NCI-H2081 treated with DMSO at 0.1 percent for 48 hours (cell line): Measurements from ENCODE around the gene CALR.
"Not testable (repeated sequence)": the region's sequence is repeated elsewhere in the genome, so short reads cannot be mapped to it uniquely, and the experiment has no call there.

ENCODE experiments used
- DNase-seq: peaks from one replicate; lab custom pipeline; 2025; lab: John Stamatoyannopoulos, UW

Gene CALR

GRCh38 chr19:12933287-12934072, 4.9 kb upstream of the CALR start, which contains the start of gene FARSA:
Gene FARSA (minus strand): TSS chr19:12933711. CDS start chr19:12933696, 15 bp downstream.
- peak; percentile 46 for DNase-seq

- no peak for DNase-seq
These were observed 3.3 kb upstream of the CALR start for GRCh38 chr19:12935071-12935470.

GRCh38 chr19:12936582-12936981, 1.8 kb upstream of the CALR start:
- DNase-seq = no peak

GRCh38 chr19:12937093-12937926, 1.1 kb upstream of the CALR start:
- no peak for DNase-seq

- no peak for DNase-seq
These were observed 581 bp downstream of the CALR start for GRCh38 chr19:12938779-12939601.

GRCh38 chr19:12939975-12940423, 1.6 kb downstream of the CALR start:
- DNase-seq = no peak

- DNase-seq = no peak
These were observed 2.5 kb downstream of the CALR start for GRCh38 chr19:12940897-12941296.

- DNase-seq = no peak
These were observed 5.1 kb downstream of the CALR start for GRCh38 chr19:12943437-12944044.

GRCh38 chr19:12944104-12944674, 5.8 kb downstream of the CALR start:
- no peak for DNase-seq

- peak; percentile 82 for DNase-seq
These were observed 7.2 kb downstream of the CALR start, which contains the start of gene RAD23A for GRCh38 chr19:12945479-12946091. Gene RAD23A (plus strand): TSS chr19:12945862. CDS start chr19:12945949, 87 bp downstream.

- no peak for DNase-seq
These were observed 7.8 kb downstream of the CALR start for GRCh38 chr19:12946092-12946721.

GRCh38 chr19:12946731-12947496, 8.5 kb downstream of the CALR start:
- DNase-seq = no peak

- no peak for DNase-seq
These were observed 9.5 kb downstream of the CALR start for GRCh38 chr19:12947702-12948611.

- DNase-seq = no peak
These were observed 10.4 kb downstream of the CALR start for GRCh38 chr19:12948612-12949362.

GRCh38 chr19:12949363-12950283, 11.2 kb downstream of the CALR start:
- DNase-seq = no peak

GRCh38 chr19:12952050-12952449, 13.6 kb downstream of the CALR start:
- not testable (repeated sequence) for DNase-seq
